Fibroblast of the conjunctiva (primary cell): Measurements from ENCODE around the gene HOXB2.

Experiments used
- DNase-seq: peaks from one replicate; pipeline ENCODE4 v3.0.0-alpha.2; 2010; ENCODE audit warnings: low read depth

HOXB2 gene

GRCh38 chr17:48565925-48566710 lies 21.2 kb upstream of the HOXB2 start:
- DNase-seq: no peak

- no peak for DNase-seq
These were observed 20.2 kb upstream of the HOXB2 start for GRCh38 chr17:48565022-48565554.

GRCh38 chr17:48564188-48565021 lies 19.5 kb upstream of the HOXB2 start:
- DNase-seq: no peak

- DNase-seq: no peak
These were observed 18.9 kb upstream of the HOXB2 start for GRCh38 chr17:48563867-48564187.

DNA sequence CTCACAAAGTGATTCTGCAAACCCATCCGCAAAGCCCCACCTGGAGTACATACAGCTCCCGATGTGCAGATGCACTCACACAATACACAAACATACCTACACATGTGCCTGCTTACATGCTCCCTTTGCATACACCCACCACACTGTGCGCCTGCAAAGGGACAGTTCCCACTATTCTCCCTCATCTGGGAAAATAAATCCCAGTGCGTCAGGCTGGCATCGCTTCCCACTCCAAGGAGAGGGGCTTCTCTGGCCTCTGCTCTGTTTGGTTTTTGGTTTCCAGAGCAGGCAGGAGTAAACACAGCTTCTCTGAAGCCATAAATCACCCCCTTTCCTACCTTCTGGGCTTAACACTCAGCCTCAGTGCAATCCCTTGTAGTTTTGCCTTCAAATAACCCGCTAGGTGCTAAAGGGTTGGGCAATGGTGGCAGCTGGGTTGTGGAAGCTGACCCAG lies 18.5 kb upstream of the HOXB2 start:
- DNase-seq: no peak

DNA sequence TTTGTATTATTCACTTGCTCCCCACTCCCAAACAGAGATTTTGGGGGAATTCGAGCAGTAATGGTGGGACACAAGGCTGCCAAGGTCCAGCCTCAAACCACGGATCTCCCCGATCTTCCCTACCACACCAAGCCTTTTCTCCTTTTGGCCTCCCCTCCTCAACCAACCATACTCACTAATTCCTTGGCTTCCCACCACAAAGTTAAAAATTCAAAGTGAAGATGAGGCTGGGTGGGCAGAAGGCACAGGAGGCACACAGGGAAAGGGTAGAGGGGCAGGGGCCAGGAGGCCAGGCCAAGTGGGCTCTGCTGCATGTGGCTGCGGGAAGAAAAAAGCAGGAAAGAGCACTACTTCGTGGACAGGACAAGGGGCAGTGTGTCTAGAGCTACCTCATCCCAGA lies 18.0 kb upstream of the HOXB2 start:
- DNase-seq: no peak

GRCh38 chr17:48561884-48562810 lies 17.2 kb upstream of the HOXB2 start:
- DNase-seq: no peak

DNA sequence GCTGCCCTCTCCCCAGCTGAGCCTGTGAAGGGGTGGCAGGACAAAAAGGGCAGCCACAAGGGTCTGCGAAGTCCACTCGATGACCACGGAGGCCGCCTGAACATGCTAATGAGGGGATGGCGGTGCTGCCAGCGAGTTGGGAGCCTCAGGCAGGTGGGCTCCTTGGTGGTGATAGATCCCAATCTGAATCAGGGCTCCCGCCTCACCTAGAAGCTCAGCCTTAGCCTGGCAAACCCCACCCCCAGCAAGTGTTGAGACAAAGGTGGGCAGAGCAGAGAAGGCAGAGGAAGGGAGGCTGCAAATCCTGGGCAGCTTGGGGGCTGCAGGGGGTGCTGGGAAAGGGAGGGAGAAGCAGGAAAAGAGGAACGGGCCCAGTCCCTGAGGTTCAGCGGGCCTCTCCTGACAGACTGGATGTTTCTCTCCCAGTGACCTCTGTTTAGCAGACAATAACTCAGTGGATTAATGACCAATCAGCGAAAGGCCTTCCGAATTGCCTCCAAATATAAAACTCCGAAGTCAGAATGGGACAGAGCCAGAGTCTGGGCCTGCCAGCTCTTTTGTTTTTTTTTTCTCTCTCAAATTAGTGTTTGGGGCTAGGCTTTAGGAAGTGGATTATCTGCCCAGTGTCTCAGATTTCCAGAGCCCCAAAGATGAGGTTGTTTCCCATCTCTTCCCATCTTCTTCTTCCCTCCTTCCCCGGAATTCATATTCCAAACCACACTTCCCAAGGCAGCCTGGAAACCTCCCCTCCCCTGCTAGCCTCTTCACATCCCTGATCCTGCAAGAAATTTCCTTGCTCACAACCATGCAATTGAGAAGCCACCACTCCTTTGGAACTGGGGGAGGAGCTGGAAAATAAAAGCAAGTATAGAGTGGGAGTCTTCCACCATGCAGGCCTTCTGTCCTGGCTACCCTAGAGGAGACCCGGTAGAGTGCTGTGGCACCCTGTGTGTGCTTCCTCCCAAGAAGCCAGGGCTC lies 15.2 kb upstream of the HOXB2 start:
- DNase-seq: no peak

GRCh38 chr17:48559122-48559839 lies 14.4 kb upstream of the HOXB2 start:
- no peak for DNase-seq

- no peak for DNase-seq
These were observed 13.9 kb upstream of the HOXB2 start for GRCh38 chr17:48558831-48559121.

DNA sequence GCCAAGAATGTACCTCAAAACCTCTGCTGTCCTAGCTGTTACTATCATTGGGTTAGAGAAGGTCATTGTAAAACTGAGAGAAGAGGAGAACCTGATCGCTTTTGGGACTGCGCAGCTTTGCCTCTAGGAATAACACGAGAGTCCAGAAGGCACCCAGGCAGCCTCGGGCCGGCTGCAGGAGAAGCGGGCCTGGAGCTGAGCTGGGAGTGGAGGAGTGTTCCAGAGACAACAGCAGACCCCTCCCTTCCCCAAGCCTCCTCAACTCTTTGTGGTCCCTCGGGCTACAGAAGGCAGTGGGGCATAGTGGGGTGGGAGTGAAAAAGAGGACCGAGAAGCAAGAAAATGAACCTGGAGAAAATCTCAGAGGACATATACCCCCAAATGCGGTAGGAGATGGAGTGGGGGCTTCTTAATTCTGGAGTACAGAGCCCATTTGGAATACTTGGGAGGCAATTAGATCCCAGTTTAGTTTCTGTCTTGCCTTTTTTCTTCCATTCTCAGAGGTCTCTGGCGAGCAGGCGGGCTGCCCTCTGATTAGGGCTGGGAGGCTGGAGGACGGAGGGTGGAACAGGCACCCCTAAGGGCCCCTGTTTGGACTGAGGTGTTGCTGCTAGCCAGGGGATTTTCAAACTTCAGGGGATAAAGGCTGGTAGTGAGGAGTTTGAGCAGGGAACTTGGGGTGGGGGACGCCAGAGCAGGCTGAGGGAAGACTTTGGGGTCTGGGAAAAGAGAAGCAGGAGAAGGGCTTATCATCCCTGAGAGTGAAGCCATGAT lies 13.3 kb upstream of the HOXB2 start:
- DNase-seq: no peak

DNA sequence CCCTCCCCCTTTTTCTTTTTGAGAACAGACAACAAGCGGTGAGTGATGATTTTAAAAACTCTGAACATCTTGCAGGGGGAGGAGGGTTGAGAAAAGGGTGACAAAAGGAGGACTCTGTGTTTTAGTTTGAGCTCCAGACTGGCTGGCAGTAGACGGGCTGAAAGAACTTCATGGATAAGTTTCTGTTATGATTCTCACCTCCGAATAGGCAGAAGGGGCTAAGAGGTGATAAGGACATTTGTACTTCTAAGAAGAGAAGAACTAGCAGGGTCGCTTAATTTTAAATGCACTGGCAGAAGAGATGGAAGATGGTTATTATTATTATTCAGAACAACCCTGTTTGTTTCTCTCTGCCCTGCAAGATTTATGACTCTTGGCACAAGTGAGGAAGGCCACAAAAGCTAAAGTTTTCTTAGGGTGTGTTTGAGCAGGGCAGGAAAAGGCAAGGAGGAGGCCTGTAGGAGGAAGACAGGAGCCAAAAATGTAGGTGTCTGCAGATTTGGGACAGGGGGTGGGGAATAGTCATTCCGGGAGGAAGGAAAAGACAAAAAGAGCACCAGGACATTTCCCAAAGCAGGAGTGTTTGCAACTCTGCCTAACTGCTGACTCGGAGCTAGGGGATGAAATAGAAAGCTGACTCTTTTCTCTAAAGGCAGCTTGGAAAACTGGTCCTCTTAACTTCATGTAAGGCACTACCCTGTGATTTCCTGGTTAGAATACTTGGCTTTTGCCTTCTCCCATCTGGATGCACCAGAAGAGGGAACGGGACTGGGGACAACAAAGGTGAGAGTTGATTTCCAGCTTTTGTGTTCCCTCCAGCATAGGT lies 11.9 kb upstream of the HOXB2 start:
- DNase-seq: no peak

GRCh38 chr17:48556229-48556575 lies 11.3 kb upstream of the HOXB2 start:
- DNase-seq: no peak

GRCh38 chr17:48555258-48556228 lies 10.6 kb upstream of the HOXB2 start:
- DNase-seq: no peak

DNA sequence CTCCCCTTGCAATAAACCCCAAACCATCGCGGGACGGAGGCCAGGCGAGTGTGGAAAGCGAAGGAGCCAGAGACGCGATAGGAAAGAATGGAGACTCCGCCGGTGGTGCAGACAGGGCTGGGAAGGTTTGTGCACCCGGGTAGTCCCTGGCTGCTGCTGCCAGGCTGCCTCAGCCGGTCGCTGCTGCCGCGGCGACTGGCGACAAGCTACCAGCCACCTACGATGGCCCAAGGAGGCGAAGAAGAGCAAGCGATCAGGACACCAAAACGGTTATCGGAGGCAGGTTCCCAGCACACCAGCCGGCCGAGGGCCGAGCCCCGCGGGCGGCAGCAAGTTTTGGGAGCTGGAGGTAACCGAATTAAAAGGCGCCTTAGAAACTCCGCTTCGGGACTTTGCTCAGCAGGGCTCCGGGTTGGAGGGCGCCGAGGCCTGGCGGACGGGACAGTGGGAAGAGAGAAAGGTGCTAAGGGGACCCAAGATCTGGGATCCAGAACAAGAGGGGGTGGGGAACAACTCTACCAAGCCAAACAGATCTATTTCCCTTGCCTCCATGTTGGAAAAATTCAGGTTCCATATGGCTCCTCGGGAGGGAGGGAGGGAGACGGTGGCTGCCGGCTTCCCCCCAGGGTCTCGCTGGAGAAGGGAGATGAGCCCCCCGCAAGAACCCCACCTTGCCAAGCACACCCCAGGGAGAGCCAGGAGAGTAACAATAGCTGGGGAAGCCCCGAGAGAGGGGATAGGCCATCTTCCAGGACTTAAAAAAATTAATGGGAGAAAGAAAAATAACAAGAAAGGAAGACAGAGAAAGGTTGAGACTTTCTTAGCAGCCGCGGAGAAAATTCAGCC lies 9.7 kb upstream of the HOXB2 start:
- no peak for DNase-seq

DNA sequence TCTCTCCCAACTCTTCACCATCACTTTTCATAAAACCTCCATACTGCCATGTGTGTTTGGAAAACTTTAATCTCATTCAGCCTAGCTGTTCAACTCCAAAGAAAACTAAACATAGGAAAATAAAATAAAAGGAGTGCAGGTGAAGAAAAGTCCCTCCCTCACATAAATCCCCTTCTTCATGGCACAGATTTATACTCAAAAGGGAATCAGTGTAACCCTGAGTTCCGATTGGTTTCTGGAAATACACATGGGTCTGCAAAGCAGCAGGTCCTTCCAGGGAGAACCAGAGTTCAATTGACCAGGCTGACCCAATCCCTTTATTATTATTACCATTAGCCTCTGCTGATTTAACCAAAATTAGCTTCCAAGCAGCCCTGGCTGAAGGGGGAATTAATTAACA lies 8.9 kb upstream of the HOXB2 start:
- no peak for DNase-seq

DNA sequence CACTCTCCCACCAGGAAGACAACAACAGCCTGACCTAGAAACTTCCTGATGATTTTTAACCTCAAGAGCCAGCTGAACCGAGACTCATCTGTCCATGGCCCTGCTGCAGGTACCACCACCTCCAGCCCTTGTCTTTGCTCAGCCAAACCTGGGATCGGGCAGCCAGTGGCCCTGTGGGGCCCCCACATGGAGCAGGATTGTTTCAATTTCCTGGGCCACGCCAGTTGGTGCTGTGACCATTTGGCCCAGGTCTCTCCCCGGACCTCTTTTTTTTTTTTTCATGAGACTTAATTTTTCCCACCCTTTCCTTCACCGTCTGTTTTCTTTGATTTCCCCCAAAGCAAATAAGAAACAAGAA lies 8.3 kb upstream of the HOXB2 start:
- DNase-seq: no peak
